Iris pigment epithelial cell (primary cell): ENCODE measurements around the gene P2RY8.

Source experiments
- DNase-seq: peaks from one replicate; pipeline ENCODE4 v3.0.0-alpha.2; 2011; ENCODE audit warnings: low read depth

P2RY8 gene

DNA sequence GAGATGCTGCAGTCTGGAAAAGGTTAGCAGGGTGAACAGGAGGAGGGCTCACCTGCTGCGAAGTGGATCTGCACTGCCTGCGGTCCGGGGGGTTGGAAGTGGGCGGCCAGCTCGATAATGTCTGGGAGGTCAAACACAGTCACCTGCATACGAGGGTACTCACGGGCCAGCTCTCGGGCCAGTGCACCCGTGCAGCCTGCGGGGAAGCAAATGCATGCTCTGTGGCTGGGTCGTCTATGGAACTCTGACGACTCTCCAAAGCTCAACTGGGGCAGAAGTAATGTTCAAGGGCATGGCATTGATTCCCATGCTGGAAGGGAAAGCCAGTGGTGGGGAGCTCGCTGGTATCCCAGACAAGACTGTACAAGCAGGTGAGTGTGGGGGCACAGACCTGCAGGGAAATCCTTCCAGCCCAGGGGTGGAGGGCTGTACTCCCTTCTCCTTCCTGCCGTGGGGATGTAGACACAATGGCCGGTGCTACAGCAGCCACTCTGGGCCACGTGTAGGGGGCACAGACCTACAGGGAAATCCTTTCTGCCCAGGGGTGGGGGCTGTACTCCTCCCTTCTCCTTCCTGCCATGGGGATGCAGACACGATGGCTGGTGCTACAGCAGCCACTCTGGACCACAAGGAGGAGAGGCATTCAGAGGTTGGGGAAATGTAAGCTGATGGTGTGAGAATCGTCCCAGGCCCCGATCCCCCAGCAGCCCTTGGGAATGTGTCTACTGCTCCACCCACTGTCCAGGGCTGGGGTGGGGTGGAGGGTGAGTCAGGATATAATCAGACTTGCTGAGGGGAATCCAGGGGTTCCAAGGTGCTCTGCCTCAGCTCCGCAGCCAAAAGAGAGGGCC lies 118.8 kb downstream of the P2RY8 start:
- no peak for DNase-seq

DNA sequence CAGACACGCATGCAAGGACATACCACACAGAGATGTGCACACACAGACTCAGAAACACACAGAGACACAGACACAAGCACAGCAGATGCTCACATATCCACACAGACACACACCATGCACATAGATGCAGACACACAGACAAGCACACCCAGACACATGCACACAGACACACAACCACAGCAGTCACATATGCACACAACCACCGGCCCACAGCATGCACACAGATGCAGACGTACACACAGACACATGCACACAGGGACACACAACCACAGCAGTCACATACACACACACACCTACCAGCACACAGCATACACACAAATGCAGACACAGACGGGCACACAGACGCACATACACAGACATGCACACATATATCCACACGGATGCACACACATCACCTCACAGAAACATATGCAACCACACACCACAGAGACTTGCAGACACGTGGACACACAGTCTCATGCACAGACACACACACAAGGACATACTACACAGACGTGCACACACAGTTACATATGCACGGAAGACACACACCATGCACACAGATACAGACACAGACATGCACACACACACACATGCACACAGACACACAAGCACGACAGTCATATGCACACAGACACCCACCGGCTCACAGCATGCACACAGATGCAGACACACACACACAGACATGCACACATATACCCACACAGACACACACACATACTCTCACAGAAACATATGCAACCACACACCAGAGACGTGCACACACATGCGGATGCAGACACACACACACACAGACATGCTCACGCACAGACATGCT lies 119.8 kb downstream of the P2RY8 start:
- DNase-seq, result no peak

DNA sequence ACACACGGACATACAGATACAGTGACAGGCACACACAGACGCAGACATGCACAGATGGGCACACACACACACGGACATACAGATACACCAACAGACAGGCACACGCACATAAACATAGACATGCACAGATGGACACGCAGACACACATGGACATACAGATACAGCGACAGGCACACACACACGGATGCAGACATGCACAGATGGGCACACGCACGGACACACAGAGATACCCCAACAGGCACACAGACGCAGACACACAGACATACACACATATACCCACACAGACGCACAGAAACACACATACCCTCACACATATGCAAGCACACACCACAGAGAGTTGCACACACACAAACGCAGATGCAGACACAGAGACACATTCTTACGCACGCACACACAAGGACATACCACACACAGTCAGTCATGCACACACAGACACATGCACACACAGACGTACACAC lies 120.6 kb downstream of the P2RY8 start:
- DNase-seq, result no peak
